ENCODE measurements around the gene MED13.
"Not testable (repeated sequence)": the region's sequence is repeated elsewhere in the genome, so short reads cannot be mapped to it uniquely, and the experiment has no call there.

MED13 gene

GRCh38 chr17:62090021-62090824, 25.1 kb upstream of the MED13 start:
- DNase-seq = no peak

GRCh38 chr17:62089334-62089733, 24.3 kb upstream of the MED13 start:
- no peak for DNase-seq

GRCh38 chr17:62086737-62087136, 21.7 kb upstream of the MED13 start:
- no peak for DNase-seq

- peak; percentile 38 for DNase-seq
These were observed 20.7 kb upstream of the MED13 start for GRCh38 chr17:62085511-62086408.

- no peak for DNase-seq
These were observed 19.5 kb upstream of the MED13 start for GRCh38 chr17:62084585-62084984.

GRCh38 chr17:62083651-62084050, 18.6 kb upstream of the MED13 start:
- DNase-seq = no peak

- DNase-seq = no peak
These were observed 15.6 kb upstream of the MED13 start for GRCh38 chr17:62080647-62081046.

GRCh38 chr17:62078009-62078408, 12.9 kb upstream of the MED13 start:
- DNase-seq = no peak

- DNase-seq = no peak
These were observed 12.0 kb upstream of the MED13 start for GRCh38 chr17:62076864-62077788.

- DNase-seq = no peak
These were observed 10.3 kb upstream of the MED13 start for GRCh38 chr17:62075308-62075815.

GRCh38 chr17:62073993-62074392, 8.9 kb upstream of the MED13 start:
- DNase-seq = no peak

GRCh38 chr17:62072855-62073254, 7.8 kb upstream of the MED13 start:
- not testable (repeated sequence) for DNase-seq

- DNase-seq = no peak
These were observed 5.8 kb upstream of the MED13 start for GRCh38 chr17:62070900-62071299.

- no peak for DNase-seq
These were observed 2.4 kb upstream of the MED13 start for GRCh38 chr17:62067165-62068145.

GRCh38 chr17:62065611-62066468, 762 bp upstream of the MED13 start:
- peak; percentile 91 for DNase-seq

- no peak for DNase-seq
These were observed 868 bp downstream of the MED13 start for GRCh38 chr17:62064029-62064790.

GRCh38 chr17:62062944-62063343, 2.1 kb downstream of the MED13 start:
- DNase-seq = no peak

GRCh38 chr17:62062302-62062701, 2.8 kb downstream of the MED13 start:
- no peak for DNase-seq

GRCh38 chr17:62059414-62059813, 5.7 kb downstream of the MED13 start:
- DNase-seq = no peak

- no peak for DNase-seq
These were observed 6.5 kb downstream of the MED13 start for GRCh38 chr17:62058611-62059010.

Data from NCI-H187 treated with DMSO at 0.1 percent for 48 hours (cell line).